Measurements from ENCODE around the gene CSNK1G3. TPM values are rescaled to one million over a fixed set of nuclear protein-coding genes. Genes with fewer than 3 reads are reported as not detected.

CSNK1G3 gene
- 32.1 and 54.7 TPM in 2 replicates for total RNA-seq

GRCh38 chr5:123511648-123512605 is at the start of gene CSNK1G3:
Gene CSNK1G3, plus strand, starts transcription at chr5:123512177. Its CDS starts 33,487 bp downstream, at chr5:123545664.

Other genes with a start within 250 kb of the CSNK1G3 start
- gene CEP120, start 88.8 kb upstream of the CSNK1G3 start, total RNA-seq: 8.9 and 12.3 TPM in 2 replicates